Endothelial cell of coronary artery (primary cell): Measurements from ENCODE around the gene ITGAL. TPM values are rescaled to one million over a fixed set of nuclear protein-coding genes. Genes with fewer than 3 reads are reported as not detected.

Experiments
- total RNA-seq: library from RNA; depleted of rRNA; stranded (reverse); fragments of >200 nt; gene quantifications from 2 replicates; pipeline ENCODE4 v1.2.3, GENCODE V29; 2014

ITGAL gene
- total RNA-seq, result not detected in 2 replicates

GRCh38 chr16:30472328-30472942 is at the start of gene ITGAL:
Gene ITGAL, plus strand, starts transcription at chr16:30472742. Its CDS starts 96 bp downstream, at chr16:30472838.

GRCh38 chr16:30429678-30430427 is 42.7 kb upstream of the ITGAL start, which contains the start of gene DCTPP1:
Gene DCTPP1, minus strand, starts transcription at chr16:30430030. Its CDS starts 50 bp downstream, at chr16:30429980.

GRCh38 chr16:30445408-30446202 is 26.9 kb upstream of the ITGAL start, which contains the start of gene SEPHS2:
Gene SEPHS2, minus strand, starts transcription at chr16:30445874. Its CDS starts 147 bp downstream, at chr16:30445727.

GRCh38 chr16:30526137-30526822 is 53.7 kb downstream of the ITGAL start, which contains the start of gene ZNF768:
Gene ZNF768, minus strand, starts transcription at chr16:30526566. Its CDS starts 153 bp downstream, at chr16:30526413.

GRCh38 chr16:30534368-30535105 is 62.0 kb downstream of the ITGAL start, which contains the start of gene ZNF747:
Gene ZNF747, minus strand, starts transcription at chr16:30534858. Its CDS starts 179 bp downstream, at chr16:30534679.

GRCh38 chr16:30557957-30558788 is 85.6 kb downstream of the ITGAL start, which contains the start of gene ZNF764:
Gene ZNF764, minus strand, starts transcription at chr16:30558374. Its CDS starts 192 bp downstream, at chr16:30558182.

GRCh38 chr16:30571445-30572322 is 99.1 kb downstream of the ITGAL start, which contains the start of gene ZNF688:
Gene ZNF688, minus strand, starts transcription at chr16:30571714. Its CDS starts 85 bp downstream, at chr16:30571629.

Other genes starting within 250 kb of the ITGAL start
- gene NPIPB13, start 224.3 kb upstream of the ITGAL start, total RNA-seq, result 0.94 and 1.3 TPM in 2 replicates
- 35.4 and 35.5 TPM in 2 replicates for gene CD2BP2, start 117.4 kb upstream of the ITGAL start, total RNA-seq
- 30.8 and 34.5 TPM in 2 replicates for gene TBC1D10B, start 102.2 kb upstream of the ITGAL start, total RNA-seq
- gene MYL11, start 97.9 kb upstream of the ITGAL start, total RNA-seq, result not detected in 2 replicates
- gene SEPTIN1, start 90.2 kb upstream of the ITGAL start, total RNA-seq, result 0.09 TPM in 1 of 2 replicates, not detected in the other
- 13.3 and 21.8 TPM in 2 replicates for gene ZNF48, start 77.3 kb upstream of the ITGAL start, total RNA-seq
- 7.9 and 9.9 TPM in 2 replicates for gene ZNF771, start 65.1 kb upstream of the ITGAL start, total RNA-seq
- gene DCTPP1, start 42.7 kb upstream of the ITGAL start, total RNA-seq, result 20.4 and 35.1 TPM in 2 replicates
- 13.6 and 13.8 TPM in 2 replicates for gene SEPHS2, start 26.9 kb upstream of the ITGAL start, total RNA-seq
- gene ZNF768, start 53.8 kb downstream of the ITGAL start, total RNA-seq, result 12.9 and 17.9 TPM in 2 replicates
- gene ZNF747, start 62.1 kb downstream of the ITGAL start, total RNA-seq, result 4.6 and 5.9 TPM in 2 replicates
- 3.1 and 3.7 TPM in 2 replicates for gene ZNF764, start 85.6 kb downstream of the ITGAL start, total RNA-seq
- 6.1 and 8.5 TPM in 2 replicates for gene ZNF688, start 99.0 kb downstream of the ITGAL start, total RNA-seq
- gene ZNF785, start 113.0 kb downstream of the ITGAL start, total RNA-seq, result 7.1 and 9.4 TPM in 2 replicates
- 3.1 and 3.5 TPM in 2 replicates for gene ZNF689, start 137.6 kb downstream of the ITGAL start, total RNA-seq
- 3.8 and 5.0 TPM in 2 replicates for gene PRR14, start 178.2 kb downstream of the ITGAL start, total RNA-seq
- 10.4 and 15.4 TPM in 2 replicates for gene FBRS, start 185.7 kb downstream of the ITGAL start, total RNA-seq
- 23.7 and 34.1 TPM in 2 replicates for gene SRCAP, start 226.4 kb downstream of the ITGAL start, total RNA-seq